Hepatocyte (in vitro differentiated cells): ENCODE data around the gene ACOX3. TPM values are rescaled to one million over a fixed set of nuclear protein-coding genes. Genes with fewer than 3 reads are reported as not detected.
A peak's percentile ranks its signal among the peaks of the same experiment; 100 is the strongest.

Experiments used
- DNase-seq: peaks from one replicate; pipeline ENCODE4 v3.0.0-alpha.2; 2016; ENCODE audit warnings: low spot score
- H2AFZ ChIP-seq: fragments of 200-600 bp; sonication (generic); 2 replicates; pipeline ENCODE4 v1.6.0; 2016; ENCODE audit warnings: antibody characterized with exemption, mild to moderate bottlenecking
- H3K27ac ChIP-seq: fragments of 200-600 bp; sonication (generic); 2 replicates; pipeline ENCODE4 v1.5.1; 2016; ENCODE audit warnings: mild to moderate bottlenecking
- H3K27me3 ChIP-seq: fragments of 200-600 bp; sonication (generic); 2 replicates; pipeline ENCODE4 v1.6.1; 2016
- H3K36me3 ChIP-seq: fragments of 200-600 bp; sonication (generic); replicated peaks from 2 replicates; pipeline ENCODE4 v1.5.1; 2016; ENCODE audit warnings: low read depth; ENCODE audit not compliant: insufficient read depth
- H3K4me1 ChIP-seq: fragments of 200-600 bp; sonication (generic); 2 replicates; pipeline ENCODE4 v1.5.1; 2016; ENCODE audit warnings: mild to moderate bottlenecking, moderate library complexity; ENCODE audit not compliant: insufficient read depth
- H3K4me2 ChIP-seq: fragments of 200-600 bp; sonication (generic); 2 replicates; pipeline ENCODE4 v1.6.0; 2016
- H3K4me3 ChIP-seq: fragments of 200-600 bp; sonication (generic); 2 replicates; pipeline ENCODE4 v1.5.1; 2016; ENCODE audit warnings: mild to moderate bottlenecking
- H3K79me2 ChIP-seq: fragments of 200-600 bp; sonication (generic); 2 replicates; pipeline ENCODE4 v1.6.0; 2017; ENCODE audit warnings: mild to moderate bottlenecking
- H3K9me2 ChIP-seq: fragments of 200-600 bp; sonication (generic); replicated peaks from 2 replicates; pipeline ENCODE4 v1.6.0; 2017; ENCODE audit warnings: mild to moderate bottlenecking; ENCODE audit not compliant: insufficient read depth
- H3K9me3 ChIP-seq: fragments of 200-600 bp; sonication (generic); 2 replicates; pipeline ENCODE4 v1.5.1; 2016; ENCODE audit warnings: low read depth, mild to moderate bottlenecking
- H4K20me1 ChIP-seq: fragments of 200-600 bp; sonication (generic); 2 replicates; pipeline ENCODE4 v1.6.0; 2016; ENCODE audit warnings: mild to moderate bottlenecking; ENCODE audit not compliant: insufficient read depth, poor library complexity, severe bottlenecking
- CTCF ChIP-seq: fragments of 200-600 bp; sonication (generic); IDR thresholded peaks from 2 replicates; pipeline ENCODE4 v1.5.1; 2016; ENCODE audit warnings: antibody characterized with exemption, mild to moderate bottlenecking; ENCODE audit not compliant: poor library complexity
- EZH2 ChIP-seq: fragments of 200-600 bp; sonication (generic); IDR thresholded peaks from 2 replicates; pipeline ENCODE4 v1.6.1; 2016; ENCODE audit warnings: antibody characterized with exemption, mild to moderate bottlenecking, borderline replicate concordance
- EZH2phosphoT487 ChIP-seq: fragments of 200-600 bp; sonication (generic); IDR thresholded peaks from one replicate; pipeline ENCODE4 v1.6.1; 2018; ENCODE audit warnings: antibody characterized with exemption, mild to moderate bottlenecking, low read depth, moderate library complexity; ENCODE audit not compliant: unreplicated experiment, severe bottlenecking
- WGBS: methylation state at CpG from one replicate; pipeline ENCODE4 v1.1.6; 2016; ENCODE audit warnings: low lambda C conversion rate; ENCODE audit errors: missing lambda C conversion rate; 5-methylcytosine and 5-hydroxymethylcytosine counted together
- polyA plus RNA-seq: library from polyadenylated mRNA; unstranded; fragments of >200 nt; fragmentation: Nextera tagmentation; extraction: Ambion mirVana; gene quantifications from 2 replicates; pipeline ENCODE4 v1.2.1, GENCODE V29; 2016
- total RNA-seq: library from RNA; depleted of rRNA; stranded (reverse); fragments of >200 nt; gene quantifications from 2 replicates; pipeline ENCODE4 v1.2.3, GENCODE V29; 2014

The ACOX3 gene
- total and polyA plus RNA-seq, 2 experiments from 2014 or later = 17.6 to 22.5 TPM

- Histone ChIP-seq H3K4me3 (no peak overlapping the region), H3K79me2 (no peaks in the 10 kb centered on the region), H3K4me1 (peaks cover 27% of the 10 kb centered on the region), H2AFZ (no peak overlapping the region), H3K27ac (peak overlapping the region; percentile 85), H3K9me2 (no peaks in the 10 kb centered on the region), H3K9me3 (no peaks in the 10 kb centered on the region), H4K20me1 (no peaks in the 10 kb centered on the region), H3K36me3 (no peaks in the 10 kb centered on the region), H3K27me3 (no peaks in the 10 kb centered on the region), H3K4me2 (no peak overlapping the region)
- no peak for TF ChIP-seq EZH2phosphoT487
- no peak for TF ChIP-seq EZH2
- TF ChIP-seq CTCF = no peak
- 60% methylated on average over 8 of the region's 8 CpGs for WGBS
- DNase-seq = no peak
These were observed 31.7 kb upstream of the ACOX3 start for GRCh38 chr4:8472158-8472688.

- TF ChIP-seq EZH2 (no peak), CTCF (no peak), EZH2phosphoT487 (no peak)
- no peak overlapping the region for H3K27ac ChIP-seq
- H2AFZ ChIP-seq = no peak overlapping the region
- no peak overlapping the region for H3K4me3 ChIP-seq
- DNase-seq = no peak
- H3K4me2 ChIP-seq = no peak overlapping the region
- H3K9me3 ChIP-seq = no peaks in the 10 kb centered on the region
- peaks cover 27% of the 10 kb centered on the region for H3K4me1 ChIP-seq
- no peaks in the 10 kb centered on the region for H3K9me2 ChIP-seq
- H3K36me3 ChIP-seq = no peaks in the 10 kb centered on the region
- 88% methylated on average over 24 of the region's 24 CpGs for WGBS
- no peaks in the 10 kb centered on the region for H4K20me1 ChIP-seq
- no peaks in the 10 kb centered on the region for H3K79me2 ChIP-seq
- no peaks in the 10 kb centered on the region for H3K27me3 ChIP-seq
These were observed 30.8 kb upstream of the ACOX3 start for GRCh38 chr4:8471211-8471875.

- no peak overlapping the region for H3K4me3 ChIP-seq
- no peaks in the 10 kb centered on the region for H4K20me1 ChIP-seq
- 96% methylated on average over 14 of the region's 14 CpGs for WGBS
- no peaks in the 10 kb centered on the region for H3K79me2 ChIP-seq
- TF ChIP-seq CTCF (no peak), EZH2phosphoT487 (no peak), EZH2 (no peak)
- H3K36me3 ChIP-seq = no peaks in the 10 kb centered on the region
- no peak for DNase-seq
- no peak overlapping the region for H3K27ac ChIP-seq
- no peak overlapping the region for H3K4me2 ChIP-seq
- H3K27me3 ChIP-seq = no peaks in the 10 kb centered on the region
- no peaks in the 10 kb centered on the region for H3K9me2 ChIP-seq
- peaks cover 27% of the 10 kb centered on the region for H3K4me1 ChIP-seq
- no peaks in the 10 kb centered on the region for H3K9me3 ChIP-seq
- H2AFZ ChIP-seq = no peak overlapping the region
These were observed 30.0 kb upstream of the ACOX3 start for GRCh38 chr4:8470451-8471024.
